Activated CD4-positive, alpha-beta T cell treated with anti-CD3 and anti-CD28 coated beads for 24 hours (primary cell): Measurements from ENCODE around the gene FKRP.
A peak's percentile ranks its signal among the peaks of the same experiment; 100 is the strongest.

Experiments
- DNase-seq, 2 donors: peaks; one replicate each; pipeline ENCODE4 v3.0.0-alpha.2; 2020; ENCODE audit warnings: low read depth in 2 of 2

Gene FKRP

GRCh38 chr19:46731007-46731501 lies 14.8 kb upstream of the FKRP start:
- no peak for DNase-seq

DNA sequence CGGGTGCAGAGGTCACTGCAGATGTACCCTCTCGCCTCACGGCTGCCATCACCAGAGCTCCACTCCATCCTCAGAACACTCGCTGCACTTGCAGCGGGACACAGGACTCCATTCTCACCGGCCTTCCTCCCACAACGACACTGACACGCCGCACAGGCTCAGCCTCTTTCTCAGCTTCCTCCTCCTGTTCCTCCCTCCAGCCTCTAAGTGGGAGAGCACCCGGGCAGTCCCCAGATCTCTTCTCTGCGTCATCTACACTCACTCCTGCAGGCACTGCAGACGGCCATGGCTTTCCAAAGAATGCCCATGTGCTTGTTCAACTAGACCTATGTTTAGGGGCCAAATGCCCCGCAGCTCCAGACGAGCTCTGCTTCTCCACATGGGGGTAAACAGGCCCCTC lies 14.3 kb upstream of the FKRP start:
- no peak for DNase-seq

DNA sequence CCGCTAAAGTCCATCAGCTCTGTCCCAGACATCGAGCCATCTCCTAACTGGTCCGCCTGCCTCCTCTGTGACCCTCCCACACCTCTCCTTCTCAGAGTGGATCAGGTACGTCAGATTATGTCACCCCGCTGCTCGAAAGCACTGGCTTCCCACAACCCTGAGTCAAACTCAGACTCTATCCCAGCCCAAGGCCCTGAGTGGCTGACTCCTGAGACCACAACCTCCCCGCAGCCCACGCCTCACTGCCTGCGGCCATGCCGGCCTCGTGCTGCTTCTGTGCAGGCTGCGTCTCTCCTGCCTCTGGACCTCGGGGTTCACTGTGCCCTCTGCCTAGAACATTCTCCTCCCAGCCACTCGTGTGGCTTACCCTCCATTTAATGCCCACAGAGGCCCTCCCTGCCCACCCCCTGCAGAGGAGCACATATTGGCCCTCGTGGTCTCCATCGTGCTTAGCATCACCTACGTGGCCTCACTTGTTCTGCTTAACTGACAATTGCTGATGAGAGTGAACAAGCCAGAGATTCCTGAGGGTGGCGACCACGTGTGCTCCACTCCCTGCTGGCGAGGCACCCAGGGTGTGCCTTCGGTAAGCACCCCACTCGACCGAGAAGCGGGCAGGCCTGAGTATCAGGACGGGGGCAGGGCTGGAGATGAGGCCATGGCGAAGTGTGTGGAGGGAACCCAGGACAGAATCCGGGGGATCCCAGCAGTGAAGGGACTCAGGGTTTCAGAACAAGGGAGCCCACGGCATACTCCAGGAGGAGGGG lies 13.5 kb upstream of the FKRP start:
- no peak for DNase-seq

- no peak for DNase-seq
Observed at GRCh38 chr19:46732966-46733689, 12.7 kb upstream of the FKRP start.

GRCh38 chr19:46733690-46734292 lies 12.1 kb upstream of the FKRP start:
- DNase-seq: no peak

GRCh38 chr19:46736531-46737297 lies 9.1 kb upstream of the FKRP start:
- DNase-seq: no peak

GRCh38 chr19:46737298-46737654 lies 8.6 kb upstream of the FKRP start:
- DNase-seq: no peak

DNA sequence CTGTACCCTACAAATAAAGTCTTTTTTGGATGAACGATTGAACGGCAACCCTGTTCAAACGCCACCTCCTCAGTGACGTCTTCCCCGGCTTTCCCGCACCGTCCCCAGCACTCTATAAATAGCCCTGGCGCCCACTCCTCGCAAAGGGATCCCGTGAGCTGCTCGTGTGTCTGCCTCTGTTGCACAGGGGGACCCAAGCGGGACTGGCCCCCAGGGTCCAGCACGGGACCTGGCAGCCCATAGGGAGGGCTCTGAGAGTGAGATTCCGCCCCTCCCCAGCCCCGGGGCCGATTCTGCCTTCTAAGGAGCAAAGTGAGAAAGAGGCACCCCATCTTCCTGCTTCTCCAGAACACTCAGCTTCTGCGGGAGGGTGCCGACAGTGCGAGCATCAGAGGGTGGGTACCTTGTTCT lies 8.1 kb upstream of the FKRP start:
- DNase-seq: no peak

GRCh38 chr19:46739290-46739771 lies 6.5 kb upstream of the FKRP start:
- no peak for DNase-seq

DNA sequence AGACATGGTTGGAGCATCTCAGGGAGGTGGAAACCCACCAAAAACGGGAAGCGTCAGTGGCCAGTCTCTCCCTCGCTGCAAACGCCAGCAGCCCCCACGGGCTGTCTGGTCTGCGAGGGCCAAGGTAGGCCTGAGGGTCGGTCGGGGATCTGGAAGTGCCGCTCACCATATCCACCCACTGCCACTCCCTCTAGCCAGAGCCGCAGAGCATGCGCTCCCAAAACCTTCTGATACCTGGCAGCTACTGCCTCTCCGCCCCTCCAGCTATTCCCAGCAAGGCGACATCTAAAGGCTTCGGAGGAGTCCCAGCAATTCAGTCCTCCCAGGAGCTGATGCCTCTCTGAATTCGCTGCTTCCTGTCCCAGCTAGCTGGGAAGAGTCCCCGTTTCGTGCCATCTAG lies 4.4 kb upstream of the FKRP start:
- no peak for DNase-seq

GRCh38 chr19:46742926-46743480 lies 2.9 kb upstream of the FKRP start:
- no peak for DNase-seq

- no peak for DNase-seq
Observed at GRCh38 chr19:46744005-46744691, 1.7 kb upstream of the FKRP start.

DNA sequence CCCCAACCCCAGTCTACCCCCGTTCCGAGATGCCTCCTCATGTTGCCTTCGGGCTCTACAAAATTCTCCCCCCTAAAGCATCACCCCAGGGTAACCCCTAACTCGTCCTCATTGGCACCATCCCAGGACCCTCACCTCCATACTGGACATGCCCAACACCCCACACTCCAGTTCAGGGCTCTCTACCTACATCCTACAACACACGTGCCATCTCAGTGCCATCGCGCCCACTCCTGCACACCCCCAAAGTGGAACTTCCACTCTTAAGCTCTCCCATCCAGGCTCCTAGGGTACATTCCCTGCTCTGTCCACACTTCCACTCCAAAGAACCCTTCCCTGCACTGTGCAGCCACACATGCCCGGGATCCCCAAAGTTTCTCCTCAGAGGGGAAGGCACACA lies 827 bp upstream of the FKRP start:
- no peak for DNase-seq

DNA sequence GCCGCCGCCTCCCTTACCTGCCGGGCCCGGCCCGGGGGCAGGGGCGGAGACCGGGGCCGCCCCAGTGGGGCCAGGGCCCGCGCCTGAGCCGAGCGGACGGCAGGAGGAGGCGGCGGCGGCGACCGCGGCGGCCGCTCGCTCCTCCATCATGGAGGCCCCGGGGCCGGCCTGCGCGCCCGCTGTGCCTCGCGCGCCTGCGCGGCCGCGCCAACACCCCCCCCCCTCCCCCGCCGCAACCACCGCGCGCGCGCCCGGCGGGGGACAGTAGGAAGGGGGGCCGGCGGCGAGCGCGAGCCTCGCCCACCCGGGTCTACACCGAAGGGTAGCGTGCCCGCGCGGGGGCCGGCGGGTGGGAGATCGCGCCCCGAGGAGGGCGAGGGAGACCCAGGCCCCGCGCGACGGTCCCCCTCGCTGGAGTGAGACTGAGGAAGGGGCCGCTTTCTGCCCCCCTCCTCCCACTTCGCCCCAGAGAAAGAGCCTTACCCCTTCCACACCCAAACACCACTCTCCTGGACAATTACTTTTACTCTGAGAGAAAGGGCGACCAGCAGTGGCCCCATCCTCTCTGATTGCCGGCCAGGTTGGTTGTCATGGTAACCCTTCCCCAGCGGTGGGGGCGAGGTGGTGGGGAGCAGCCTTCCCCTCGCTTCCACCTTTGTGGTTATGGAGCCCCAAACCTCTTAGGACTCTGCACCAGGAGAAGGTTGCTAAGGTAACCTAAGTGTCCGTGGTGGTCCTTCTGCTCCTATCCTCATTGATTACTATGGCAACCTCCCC lies 612 bp downstream of the FKRP start, which contains the start of gene STRN4:
TSS of gene STRN4 (minus strand) at position 170 of the 777 bp plus-strand sequence. CDS start at position 150, 20 bp downstream.
- DNase-seq: peak; percentile 30 to 43

- DNase-seq: peak; percentile 75 to 78
Observed at GRCh38 chr19:46748325-46749109, 2.7 kb downstream of the FKRP start.

- peak; percentile 42 to 46 for DNase-seq
Observed at GRCh38 chr19:46753420-46754155, 7.7 kb downstream of the FKRP start.

GRCh38 chr19:46755077-46755852 lies 9.4 kb downstream of the FKRP start:
- DNase-seq: no peak
